HL-60 (cell line): Measurements from ENCODE around the gene ANO9.

ENCODE experiments used
- DNase-seq, 2 experiments: peaks; one replicate each; pipeline ENCODE4 v3.0.0-alpha.2; 2010 to 2020; ENCODE audit warnings: low read depth in 1 of 2, low spot score in 1 of 2
- H3K27ac ChIP-seq: fragments of 250-450 bp; sonication (Bioruptor Pico); replicated peaks from 2 replicates; pipeline ENCODE4 v1.5.1; 2020; ENCODE audit warnings: mild to moderate bottlenecking, moderate library complexity
- H3K27me3 ChIP-seq: fragments of 250-450 bp; sonication (Bioruptor Pico); 2 replicates; pipeline ENCODE4 v1.5.1; 2021; ENCODE audit warnings: mild to moderate bottlenecking, moderate library complexity; ENCODE audit not compliant: insufficient read depth, poor library complexity, severe bottlenecking
- H3K4me3 ChIP-seq: replicated peaks from 2 replicates; pipeline ENCODE4 v1.5.1; 2011; ENCODE audit warnings: mild to moderate bottlenecking, control low read depth, low read length; ENCODE audit not compliant: insufficient read depth
- GABPA ChIP-seq: IDR thresholded peaks from 2 replicates; pipeline ENCODE4 v1.6.1; 2012; ENCODE audit warnings: low read depth
- SPI1 ChIP-seq: IDR thresholded peaks from 2 replicates; pipeline ENCODE4 v1.6.1; 2012; ENCODE audit warnings: low read depth, mild to moderate bottlenecking, borderline replicate concordance
- TF ChIP-seq, protein P1 (sequence below): IDR thresholded peaks from 2 replicates; pipeline ENCODE4 v1.6.1; 2012; ENCODE audit warnings: low read depth; ENCODE audit not compliant: insufficient replicate concordance
- TF ChIP-seq, protein P2 (sequence below): IDR thresholded peaks from one replicate; pipeline ENCODE4 v1.5.1; 2011; ENCODE audit warnings: low read length, control low read depth, inconsistent platforms; ENCODE audit not compliant: insufficient read depth

Gene ANO9

DNA sequence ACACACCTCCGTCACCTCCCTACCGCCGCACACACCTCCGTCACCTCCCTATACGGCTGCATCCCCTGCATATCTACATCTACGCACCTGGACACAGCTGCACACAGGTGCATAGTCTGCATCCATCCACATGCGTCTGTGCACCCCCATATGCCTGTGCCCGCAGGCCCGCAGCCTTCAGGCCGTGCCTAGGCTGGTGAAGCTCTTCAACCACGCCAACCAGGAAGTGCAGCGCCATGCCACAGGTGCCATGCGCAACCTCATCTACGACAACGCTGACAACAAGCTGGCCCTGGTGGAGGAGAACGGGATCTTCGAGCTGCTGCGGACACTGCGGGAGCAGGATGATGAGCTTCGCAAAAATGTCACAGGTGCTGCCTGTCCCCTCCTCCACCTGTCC lies 43.0 kb downstream of the ANO9 start:
- TF ChIP-seq, protein P1, sequence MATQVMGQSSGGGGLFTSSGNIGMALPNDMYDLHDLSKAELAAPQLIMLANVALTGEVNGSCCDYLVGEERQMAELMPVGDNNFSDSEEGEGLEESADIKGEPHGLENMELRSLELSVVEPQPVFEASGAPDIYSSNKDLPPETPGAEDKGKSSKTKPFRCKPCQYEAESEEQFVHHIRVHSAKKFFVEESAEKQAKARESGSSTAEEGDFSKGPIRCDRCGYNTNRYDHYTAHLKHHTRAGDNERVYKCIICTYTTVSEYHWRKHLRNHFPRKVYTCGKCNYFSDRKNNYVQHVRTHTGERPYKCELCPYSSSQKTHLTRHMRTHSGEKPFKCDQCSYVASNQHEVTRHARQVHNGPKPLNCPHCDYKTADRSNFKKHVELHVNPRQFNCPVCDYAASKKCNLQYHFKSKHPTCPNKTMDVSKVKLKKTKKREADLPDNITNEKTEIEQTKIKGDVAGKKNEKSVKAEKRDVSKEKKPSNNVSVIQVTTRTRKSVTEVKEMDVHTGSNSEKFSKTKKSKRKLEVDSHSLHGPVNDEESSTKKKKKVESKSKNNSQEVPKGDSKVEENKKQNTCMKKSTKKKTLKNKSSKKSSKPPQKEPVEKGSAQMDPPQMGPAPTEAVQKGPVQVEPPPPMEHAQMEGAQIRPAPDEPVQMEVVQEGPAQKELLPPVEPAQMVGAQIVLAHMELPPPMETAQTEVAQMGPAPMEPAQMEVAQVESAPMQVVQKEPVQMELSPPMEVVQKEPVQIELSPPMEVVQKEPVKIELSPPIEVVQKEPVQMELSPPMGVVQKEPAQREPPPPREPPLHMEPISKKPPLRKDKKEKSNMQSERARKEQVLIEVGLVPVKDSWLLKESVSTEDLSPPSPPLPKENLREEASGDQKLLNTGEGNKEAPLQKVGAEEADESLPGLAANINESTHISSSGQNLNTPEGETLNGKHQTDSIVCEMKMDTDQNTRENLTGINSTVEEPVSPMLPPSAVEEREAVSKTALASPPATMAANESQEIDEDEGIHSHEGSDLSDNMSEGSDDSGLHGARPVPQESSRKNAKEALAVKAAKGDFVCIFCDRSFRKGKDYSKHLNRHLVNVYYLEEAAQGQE, result no peak
- Histone ChIP-seq H3K27ac (no peak overlapping the region), H3K4me3 (no peak overlapping the region), H3K27me3 (peaks cover 9% of the 10 kb centered on the region)
- DNase-seq, result no peak

DNA sequence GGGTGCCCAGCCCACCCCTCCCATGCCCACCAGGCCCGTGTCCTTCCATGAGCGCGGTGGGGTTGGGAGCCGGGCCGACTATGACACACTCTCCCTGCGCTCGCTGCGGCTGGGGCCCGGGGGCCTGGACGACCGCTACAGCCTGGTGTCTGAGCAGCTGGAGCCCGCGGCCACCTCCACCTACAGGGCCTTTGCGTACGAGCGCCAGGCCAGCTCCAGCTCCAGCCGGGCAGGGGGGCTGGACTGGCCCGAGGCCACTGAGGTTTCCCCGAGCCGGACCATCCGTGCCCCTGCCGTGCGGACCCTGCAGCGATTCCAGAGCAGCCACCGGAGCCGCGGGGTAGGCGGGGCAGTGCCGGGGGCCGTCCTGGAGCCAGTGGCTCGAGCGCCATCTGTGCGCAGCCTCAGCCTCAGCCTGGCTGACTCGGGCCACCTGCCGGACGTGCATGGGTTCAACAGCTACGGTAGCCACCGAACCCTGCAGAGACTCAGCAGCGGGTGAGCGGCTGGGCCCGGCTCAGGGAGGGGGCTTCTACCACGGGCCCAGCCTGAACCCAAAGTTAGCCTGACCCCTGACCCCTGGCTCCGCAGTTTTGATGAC lies 44.8 kb downstream of the ANO9 start:
- TF ChIP-seq, protein P1, result no peak
- TF ChIP-seq, protein P2, sequence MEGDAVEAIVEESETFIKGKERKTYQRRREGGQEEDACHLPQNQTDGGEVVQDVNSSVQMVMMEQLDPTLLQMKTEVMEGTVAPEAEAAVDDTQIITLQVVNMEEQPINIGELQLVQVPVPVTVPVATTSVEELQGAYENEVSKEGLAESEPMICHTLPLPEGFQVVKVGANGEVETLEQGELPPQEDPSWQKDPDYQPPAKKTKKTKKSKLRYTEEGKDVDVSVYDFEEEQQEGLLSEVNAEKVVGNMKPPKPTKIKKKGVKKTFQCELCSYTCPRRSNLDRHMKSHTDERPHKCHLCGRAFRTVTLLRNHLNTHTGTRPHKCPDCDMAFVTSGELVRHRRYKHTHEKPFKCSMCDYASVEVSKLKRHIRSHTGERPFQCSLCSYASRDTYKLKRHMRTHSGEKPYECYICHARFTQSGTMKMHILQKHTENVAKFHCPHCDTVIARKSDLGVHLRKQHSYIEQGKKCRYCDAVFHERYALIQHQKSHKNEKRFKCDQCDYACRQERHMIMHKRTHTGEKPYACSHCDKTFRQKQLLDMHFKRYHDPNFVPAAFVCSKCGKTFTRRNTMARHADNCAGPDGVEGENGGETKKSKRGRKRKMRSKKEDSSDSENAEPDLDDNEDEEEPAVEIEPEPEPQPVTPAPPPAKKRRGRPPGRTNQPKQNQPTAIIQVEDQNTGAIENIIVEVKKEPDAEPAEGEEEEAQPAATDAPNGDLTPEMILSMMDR, result peak; percentile 36
- Histone ChIP-seq H3K27me3 (peaks cover 9% of the 10 kb centered on the region), H3K4me3 (peak overlapping the region; percentile 44), H3K27ac (no peak overlapping the region)
- DNase-seq, result peak; percentile 55 to 75

DNA sequence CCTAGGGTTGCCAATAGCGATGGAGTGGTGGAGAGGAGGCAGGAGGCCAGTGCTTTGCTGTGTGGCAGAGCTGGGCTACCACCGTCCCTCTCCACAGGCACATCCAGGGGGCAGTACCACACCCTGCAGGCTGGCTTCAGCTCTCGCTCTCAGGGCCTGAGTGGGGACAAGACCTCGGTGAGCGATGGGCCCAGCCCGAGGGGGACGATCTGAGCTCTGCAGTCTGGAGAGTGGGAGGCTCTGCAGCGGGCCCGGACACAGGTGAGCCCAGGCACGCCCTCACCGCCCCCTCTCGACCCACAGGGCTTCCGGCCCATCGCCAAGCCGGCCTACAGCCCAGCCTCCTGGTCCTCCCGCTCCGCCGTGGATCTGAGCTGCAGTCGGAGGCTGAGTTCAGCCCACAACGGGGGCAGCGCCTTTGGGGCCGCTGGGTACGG lies 45.3 kb downstream of the ANO9 start:
- Histone ChIP-seq H3K4me3 (peak overlapping the region; percentile 44; the same call in 1 of the 2 replicates), H3K27ac (no peak overlapping the region), H3K27me3 (peaks cover 9% of the 10 kb centered on the region)
- no peak for TF ChIP-seq SPI1
- TF ChIP-seq, protein P2, result peak; percentile 19
- peak in 1 of 2 experiments; percentile 40 for DNase-seq

DNA sequence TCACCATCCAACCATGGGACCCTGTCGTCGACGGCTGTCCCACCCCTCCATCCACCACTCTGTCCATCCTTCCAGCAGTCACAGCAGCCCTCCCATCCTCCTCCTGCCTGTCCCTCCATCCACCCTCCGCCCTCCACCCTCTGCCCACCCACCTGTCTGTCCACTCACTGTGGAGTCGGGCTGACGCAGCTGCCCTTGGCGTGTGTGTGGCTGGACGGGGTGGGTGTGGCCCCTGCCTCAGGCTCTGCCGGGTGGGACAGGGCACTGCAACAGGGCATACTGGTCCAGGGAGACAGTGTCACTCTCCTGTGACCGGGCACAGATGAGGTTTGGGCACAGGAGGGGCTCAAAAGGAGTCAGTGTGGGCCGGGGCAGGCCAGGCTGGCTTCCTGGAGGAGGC lies 45.9 kb downstream of the ANO9 start:
- H3K27ac ChIP-seq, result no peak overlapping the region
- DNase-seq, result no peak
- H3K4me3 ChIP-seq, result no peak overlapping the region
- peaks cover 9% of the 10 kb centered on the region for H3K27me3 ChIP-seq
- TF ChIP-seq, protein P1, result no peak
- TF ChIP-seq SPI1 (no peak), GABPA (no peak)
